Fibroblast of lung (primary cell): Measurements from ENCODE around the gene USP36. TPM values are rescaled to one million over a fixed set of nuclear protein-coding genes. Genes with fewer than 3 reads are reported as not detected.
A peak's percentile ranks its signal among the peaks of the same experiment; 100 is the strongest.

ENCODE experiments used
- DNase-seq, 2 donors: peaks; one replicate each; pipeline versions ENCODE4 v3.0.0 to v3.0.0-alpha.2; 2010; ENCODE audit warnings: low read depth in 2 of 2
- H2AFZ ChIP-seq: 2 replicates; pipeline ENCODE4 v1.5.1; 2012; ENCODE audit warnings: low read length, control low read depth, inconsistent platforms
- H3K27ac ChIP-seq: 2 replicates; pipeline ENCODE4 v1.5.1; 2011; ENCODE audit warnings: low read length, control low read depth; ENCODE audit not compliant: insufficient read depth
- H3K27me3 ChIP-seq: 2 replicates; pipeline ENCODE4 v1.5.1; 2011; ENCODE audit warnings: mild to moderate bottlenecking, low read length; ENCODE audit not compliant: control insufficient read depth, insufficient read depth
- H3K36me3 ChIP-seq: 2 replicates; pipeline ENCODE4 v1.5.1; 2011; ENCODE audit warnings: low read length; ENCODE audit not compliant: control insufficient read depth, insufficient read depth
- H3K4me1 ChIP-seq: 2 replicates; pipeline ENCODE4 v1.5.1; 2011; ENCODE audit warnings: low read length; ENCODE audit not compliant: control insufficient read depth, insufficient read depth; ENCODE audit errors: extremely low read depth
- H3K4me2 ChIP-seq: 2 replicates; pipeline ENCODE4 v1.5.1; 2011; ENCODE audit warnings: low read length, control low read depth; ENCODE audit not compliant: insufficient read depth; ENCODE audit errors: extremely low read depth
- H3K4me3 ChIP-seq, 4 experiments: fragments of 200-600 bp in 1 of 4; sonication (generic) in 1 of 4; replicated peaks in 1 of 4; 2 replicates each; pipeline ENCODE4 v1.5.1; 2011 to 2016; ENCODE audit warnings: low read length in 4 of 4, low read depth in 3 of 4, mild to moderate bottlenecking in 3 of 4, control low read depth in 2 of 4, inconsistent platforms in 1 of 4, mixed read lengths in 1 of 4; ENCODE audit not compliant: insufficient read depth in 1 of 4; ENCODE audit errors: control extremely low read depth in 1 of 4
- H3K79me2 ChIP-seq: 2 replicates; pipeline ENCODE4 v1.5.1; 2012; ENCODE audit warnings: mild to moderate bottlenecking, low read length, inconsistent platforms; ENCODE audit not compliant: control insufficient read depth, insufficient read depth
- H3K9ac ChIP-seq: 2 replicates; pipeline ENCODE4 v1.5.1; 2011; ENCODE audit warnings: mild to moderate bottlenecking, low read length, control low read depth; ENCODE audit not compliant: insufficient read depth
- H3K9me3 ChIP-seq: 2 replicates; pipeline ENCODE4 v1.5.1; 2012; ENCODE audit warnings: low read depth, low read length; ENCODE audit not compliant: control insufficient read depth, insufficient read depth
- H4K20me1 ChIP-seq: 2 replicates; pipeline ENCODE4 v1.5.1; 2011; ENCODE audit warnings: low read length; ENCODE audit not compliant: control insufficient read depth, insufficient read depth; ENCODE audit errors: extremely low read depth
- CTCF ChIP-seq, 2 donors: IDR thresholded peaks in 1 of 2; conservative IDR thresholded peaks in 1 of 2; 1 replicate in 1 of 2; 2 replicates in 1 of 2; pipeline ENCODE4 v1.5.1; 2011 to 2012; ENCODE audit warnings: low read length in 2 of 2, control low read depth in 1 of 2, inconsistent platforms in 1 of 2, low read depth in 1 of 2, mild to moderate bottlenecking in 1 of 2
- EZH2 ChIP-seq: IDR thresholded peaks from 2 replicates; pipeline ENCODE4 v1.5.1; 2012; ENCODE audit warnings: low read length, control low read depth, mild to moderate bottlenecking; ENCODE audit errors: missing control alignments
- polyA plus RNA-seq, 2 donors: library from polyadenylated mRNA; depleted of rRNA in 1 of 2; stranded (reverse) in 1 of 2; unstranded in 1 of 2; fragments of >200 nt; gene quantifications; 2 replicates each; pipeline ENCODE4 v1.2.1, GENCODE V29; 2011 to 2012; ENCODE audit warnings: missing spikeins in 1 of 2
- total RNA-seq: library from RNA; depleted of rRNA; stranded (reverse); fragments of >200 nt; gene quantifications from 2 replicates; pipeline ENCODE4 v1.2.1, GENCODE V29; 2014

USP36 gene
- total and polyA plus RNA-seq, 2 donors (not counting 1 experiment from before 2014, with no cell fraction given) = 15.4 to 18.3 TPM

DNA sequence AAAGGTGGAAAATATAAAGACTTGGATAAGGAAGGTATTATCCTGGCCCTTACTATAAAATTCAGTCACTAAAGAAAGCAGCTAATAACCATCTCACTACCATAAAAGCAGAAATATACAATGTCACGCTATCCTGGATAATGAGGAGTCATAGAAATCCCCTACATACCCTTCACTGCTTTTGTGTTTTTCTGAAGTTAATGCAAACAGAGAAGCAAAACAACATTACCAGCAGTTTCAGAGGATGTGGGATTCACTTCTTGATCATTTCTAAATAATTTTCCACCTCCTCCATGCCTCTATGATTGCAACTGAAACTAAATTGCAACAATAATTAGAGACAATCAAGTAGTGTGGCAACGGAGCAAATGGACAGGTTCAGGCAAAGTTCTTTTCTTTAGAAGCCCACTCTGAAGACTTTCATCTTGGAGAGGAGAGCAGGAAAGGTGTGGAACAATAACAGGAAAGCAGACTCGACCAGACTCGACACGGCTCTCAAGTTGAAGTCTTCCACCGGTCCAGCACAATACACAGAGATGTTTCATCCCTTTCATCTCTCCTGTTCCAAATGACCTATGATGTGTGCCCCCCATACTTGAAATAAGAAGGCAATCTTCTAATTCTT, 68.7 kb downstream of the USP36 start:
- Histone ChIP-seq H3K9ac (no peak overlapping the region), H3K79me2 (peaks cover 2% of the 10 kb centered on the region), H3K4me3 (no peak overlapping the region), H3K4me2 (no peak overlapping the region), H3K27ac (no peak overlapping the region), H3K27me3 (no peaks in the 10 kb centered on the region), H3K4me1 (no peaks in the 10 kb centered on the region), H3K36me3 (no peaks in the 10 kb centered on the region), H2AFZ (no peak overlapping the region), H4K20me1 (no peaks in the 10 kb centered on the region), H3K9me3 (no peaks in the 10 kb centered on the region)
- TF ChIP-seq EZH2 (no peak), CTCF (conservative IDR thresholded peaks at IDR 0.05 in 1 of 2, IDR thresholded peaks at IDR 0.05 in 1 of 2; ENCODE audit: low read depth in 1 of 2, low read length in 2 of 2) (no peak)
- DNase-seq = no peak

GRCh38 chr17:78769196-78769773, 71.3 kb downstream of the USP36 start:
- TF ChIP-seq CTCF (conservative IDR thresholded peaks at IDR 0.05 in 1 of 2, IDR thresholded peaks at IDR 0.05 in 1 of 2; ENCODE audit: low read depth in 1 of 2, low read length in 2 of 2) (no peak), EZH2 (no peak)
- Histone ChIP-seq H2AFZ (no peak overlapping the region), H3K36me3 (no peaks in the 10 kb centered on the region), H3K79me2 (peaks cover 2% of the 10 kb centered on the region), H3K9ac (no peak overlapping the region), H3K4me1 (no peaks in the 10 kb centered on the region), H3K4me2 (no peak overlapping the region), H3K9me3 (no peaks in the 10 kb centered on the region), H4K20me1 (no peaks in the 10 kb centered on the region), H3K27me3 (no peaks in the 10 kb centered on the region), H3K4me3 (no peak overlapping the region), H3K27ac (no peak overlapping the region)
- no peak for DNase-seq

GRCh38 chr17:78767806-78768205, 72.8 kb downstream of the USP36 start:
- TF ChIP-seq EZH2 = no peak
- no peak for TF ChIP-seq CTCF (conservative IDR thresholded peaks at IDR 0.05 in 1 of 2, IDR thresholded peaks at IDR 0.05 in 1 of 2; ENCODE audit: low read depth in 1 of 2, low read length in 2 of 2)
- DNase-seq = peak in 1 of 2 donors; percentile 32
- H3K4me1 ChIP-seq = no peaks in the 10 kb centered on the region
- H3K27ac ChIP-seq = no peak overlapping the region
- no peak overlapping the region for H3K9ac ChIP-seq
- H4K20me1 ChIP-seq = no peaks in the 10 kb centered on the region
- H3K4me3 ChIP-seq = no peak overlapping the region
- no peaks in the 10 kb centered on the region for H3K27me3 ChIP-seq
- H3K36me3 ChIP-seq = no peaks in the 10 kb centered on the region
- H3K4me2 ChIP-seq = no peak overlapping the region
- H3K79me2 ChIP-seq = peaks cover 2% of the 10 kb centered on the region
- no peak overlapping the region for H2AFZ ChIP-seq
- H3K9me3 ChIP-seq = no peaks in the 10 kb centered on the region
